Myometrial cell (primary cell): ENCODE measurements around the gene LRRC58. TPM values are rescaled to one million over a fixed set of nuclear protein-coding genes. Genes with fewer than 3 reads are reported as not detected.

ENCODE experiments used
- total RNA-seq: library from RNA; depleted of rRNA; stranded (reverse); fragments of >200 nt; gene quantifications from 2 replicates; pipeline ENCODE4 v1.2.3, GENCODE V29; 2015

Gene LRRC58
- 10.4 and 15.4 TPM in 2 replicates for total RNA-seq

GRCh38 chr3:120348991-120349854, at the start of gene LRRC58:
TSS of gene LRRC58 (minus strand) at chr3:120349354. CDS start at chr3:120349243, 111 bp downstream.

DNA sequence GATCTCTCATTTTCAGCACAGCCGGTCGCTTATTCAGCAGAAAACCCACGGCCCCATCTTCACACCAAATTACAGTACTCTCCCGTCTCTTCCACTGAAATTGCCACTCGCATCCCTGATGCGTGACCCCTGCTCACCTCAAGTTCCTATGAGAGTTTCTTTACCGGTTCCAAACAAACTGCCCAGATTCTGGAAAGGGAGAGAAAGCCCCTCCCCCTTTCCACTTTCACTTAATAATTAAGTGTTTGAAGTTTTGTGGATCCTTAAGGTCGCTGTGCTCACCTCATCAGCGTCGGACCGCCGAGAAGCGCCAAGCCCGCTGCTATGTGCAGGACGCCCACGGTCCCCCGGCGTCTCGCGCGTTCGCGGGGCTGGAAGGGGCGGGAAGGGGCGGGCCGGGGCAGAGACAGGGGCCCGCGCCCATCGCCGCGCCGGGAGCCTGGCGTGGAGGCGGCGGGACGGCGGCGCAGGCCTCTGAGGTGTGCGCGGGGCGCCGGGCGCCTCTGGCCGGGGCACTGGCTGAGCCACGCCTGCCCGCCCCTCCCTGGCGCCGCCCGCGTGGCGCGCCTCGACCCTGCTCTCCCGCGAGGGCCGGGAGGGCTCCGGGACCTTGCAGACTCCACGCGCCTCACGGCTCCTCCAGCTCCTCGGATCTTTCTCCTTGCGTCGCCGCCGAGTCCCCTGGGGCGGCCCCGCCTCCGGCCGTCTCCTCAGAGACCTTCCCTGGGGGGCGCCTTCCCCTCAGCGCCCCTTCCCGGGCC, 64.2 kb downstream of the LRRC58 start, which contains the start of gene GPR156:
GPR156 (minus strand) TSS at position 476 of the 761 bp plus-strand sequence. CDS start 41,124 bp downstream, outside the sequence.

Other genes with a start within 250 kb of the LRRC58 start
- gene GPR156, start 64.1 kb downstream of the LRRC58 start, total RNA-seq = under 0.01 and 0.35 TPM in 2 replicates
- 500 and 637 TPM in 2 replicates for gene FSTL1, start 101.6 kb upstream of the LRRC58 start, total RNA-seq
- gene NDUFB4, start 247.0 kb upstream of the LRRC58 start, total RNA-seq = 91.4 and 119 TPM in 2 replicates